M059J (cell line): ENCODE results near the gene GRIP2. TPM values are rescaled to one million over a fixed set of nuclear protein-coding genes. Genes with fewer than 3 reads are reported as not detected.
"Not testable (repeated sequence)": the region's sequence is repeated elsewhere in the genome, so short reads cannot be mapped to it uniquely, and the experiment has no call there.

ENCODE experiments used
- DNase-seq: peaks from one replicate; pipeline ENCODE4 v3.0.0-alpha.2; 2012; ENCODE audit warnings: low read depth
- total RNA-seq: library from RNA; depleted of rRNA; stranded (reverse); fragments of >200 nt; shearing (Covaris generic); gene quantifications from 2 replicates; pipeline ENCODE4 v1.2.3, GENCODE V29; 2014

The GRIP2 gene
- total RNA-seq, 1 experiment from 2014 or later, result 7.6 TPM

DNA sequence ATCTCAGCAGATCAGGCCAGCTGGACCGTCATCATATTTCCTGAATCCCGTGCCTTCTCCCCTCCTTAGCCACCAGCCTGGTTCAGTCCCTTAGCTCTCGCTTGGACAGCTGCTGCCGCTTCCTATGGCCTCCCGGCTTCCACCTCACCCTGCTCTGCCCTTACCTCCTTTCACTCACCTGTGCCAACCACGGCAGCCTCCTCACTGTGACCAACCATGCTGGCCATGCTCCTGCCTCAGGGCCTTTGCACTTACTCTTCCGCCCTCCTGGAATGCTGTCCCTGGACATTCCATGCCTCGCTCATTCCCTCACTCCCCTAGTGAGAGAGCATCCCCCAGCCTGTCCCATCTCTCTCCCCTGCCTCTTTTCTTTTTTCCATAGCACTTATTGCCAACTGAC, 19.2 kb downstream of the GRIP2 start:
- DNase-seq, result no peak

DNA sequence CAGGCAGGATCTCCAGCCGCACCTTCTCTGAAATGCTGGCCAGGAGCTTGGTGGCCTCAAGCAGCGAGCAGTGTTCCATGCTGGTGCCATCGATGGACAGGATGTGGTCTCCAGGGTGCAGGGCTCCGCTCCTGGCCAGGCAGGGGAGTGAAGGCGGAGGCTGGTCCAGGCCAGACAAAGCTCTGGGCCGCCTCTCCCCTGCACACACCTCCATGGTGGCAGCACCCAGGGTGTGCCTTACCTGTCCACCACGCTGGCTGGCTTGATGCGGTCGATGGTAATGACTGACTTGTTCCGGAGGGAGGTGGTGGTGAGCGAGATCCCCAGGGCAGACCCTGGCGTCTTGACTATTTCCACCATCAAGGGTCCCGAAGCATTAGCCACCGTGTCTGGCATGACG, 20.0 kb downstream of the GRIP2 start:
- no peak for DNase-seq

GRCh38 chr3:14519406-14519805, 20.7 kb downstream of the GRIP2 start:
- no peak for DNase-seq

DNA sequence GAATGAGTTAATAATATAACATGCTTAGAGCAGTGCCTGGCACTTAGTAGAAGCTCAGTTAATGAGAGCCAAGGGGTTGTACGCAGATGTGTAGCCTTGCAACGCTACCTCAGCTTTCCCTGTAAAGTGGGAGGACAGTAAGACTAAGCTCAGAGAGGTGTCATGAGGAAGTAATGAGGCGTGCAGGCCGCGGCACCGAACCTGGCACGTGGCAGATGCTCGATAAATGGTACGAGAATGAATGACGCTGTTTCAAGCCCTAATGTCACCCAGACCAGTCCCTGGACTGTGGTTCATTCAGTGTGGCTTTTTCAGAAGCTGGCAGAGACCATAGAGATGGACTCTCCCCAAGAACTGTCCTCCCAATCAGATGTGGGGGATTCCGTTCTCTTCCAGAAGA, 21.2 kb downstream of the GRIP2 start:
- no peak for DNase-seq

DNA sequence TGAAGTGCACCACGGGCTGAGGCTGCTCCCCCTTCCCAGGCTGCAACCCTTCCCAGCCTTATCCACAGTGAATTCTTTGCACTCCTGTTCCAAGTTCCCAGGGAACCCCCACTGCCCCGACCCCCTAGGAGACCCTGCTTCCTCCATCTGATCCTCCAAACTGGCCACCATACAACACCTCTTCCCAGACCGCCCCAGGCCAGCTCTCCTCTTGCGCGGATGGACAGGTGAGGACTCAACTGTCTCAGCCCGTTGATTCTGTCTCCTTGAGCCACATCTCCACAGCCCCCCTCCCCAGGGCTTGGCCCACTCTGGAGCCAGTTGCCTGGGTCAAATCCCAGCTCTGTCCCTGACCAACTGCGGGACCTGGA, 21.7 kb downstream of the GRIP2 start:
- no peak for DNase-seq

- DNase-seq, result no peak
Measured at GRCh38 chr3:14517601-14518431, 22.3 kb downstream of the GRIP2 start.

DNA sequence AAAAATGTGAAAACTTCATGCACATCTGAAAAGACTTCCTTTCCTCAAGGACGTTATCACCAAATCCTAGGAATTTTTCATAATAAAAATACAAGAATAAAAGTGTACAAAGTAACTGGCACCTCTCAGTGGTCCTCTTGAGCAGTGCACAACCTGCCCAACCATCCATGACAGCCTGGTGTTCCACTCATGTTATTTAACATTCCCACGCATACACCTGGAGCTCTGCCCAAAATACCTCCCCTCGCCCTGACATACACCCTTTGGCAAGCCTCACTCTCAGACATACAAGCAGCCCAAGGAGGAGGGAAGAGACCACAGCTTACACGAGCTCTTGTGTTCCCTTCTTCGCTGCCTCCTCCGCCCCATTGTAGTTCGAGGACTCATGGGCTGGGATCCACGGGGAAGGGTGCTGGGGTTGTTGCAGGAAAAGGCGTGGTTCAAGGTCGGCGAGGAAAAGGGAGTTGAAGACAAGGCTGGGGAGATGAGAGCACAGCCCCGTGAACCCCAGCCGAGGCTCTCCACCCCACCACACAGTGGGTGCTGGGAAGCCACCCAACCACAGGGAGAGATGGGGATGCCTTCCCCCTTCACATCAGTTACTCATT, 23.3 kb downstream of the GRIP2 start:
- no peak for DNase-seq

- not testable (repeated sequence) for DNase-seq
Measured at GRCh38 chr3:14515526-14515925, 24.6 kb downstream of the GRIP2 start.

GRCh38 chr3:14514323-14514720, 25.8 kb downstream of the GRIP2 start:
- DNase-seq, result no peak

- no peak for DNase-seq
Measured at GRCh38 chr3:14513566-14514322, 26.4 kb downstream of the GRIP2 start.

DNA sequence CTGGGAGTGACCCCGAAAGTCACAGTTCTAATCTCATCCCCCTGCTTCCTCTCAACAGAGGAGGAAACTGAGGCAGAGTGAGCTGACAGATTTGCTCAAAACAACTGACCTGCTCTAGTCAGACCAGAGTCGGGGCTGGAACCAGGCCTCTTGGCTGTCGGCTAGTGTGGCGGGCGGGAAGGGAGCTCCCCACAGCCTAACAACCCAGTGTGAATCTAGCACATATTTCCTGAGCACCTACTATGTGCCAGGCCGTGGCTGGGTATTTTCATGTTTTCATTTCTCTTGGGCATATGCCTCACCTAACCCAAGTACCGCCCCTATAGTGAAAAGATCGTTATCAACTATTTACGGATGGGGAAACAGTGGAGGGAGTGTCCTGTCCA, 27.2 kb downstream of the GRIP2 start:
- DNase-seq, result no peak

- no peak for DNase-seq
Measured at GRCh38 chr3:14512281-14512941, 27.7 kb downstream of the GRIP2 start.

- no peak for DNase-seq
Measured at GRCh38 chr3:14511623-14512280, 28.4 kb downstream of the GRIP2 start.

GRCh38 chr3:14510838-14511622, 29.1 kb downstream of the GRIP2 start:
- DNase-seq, result no peak

DNA sequence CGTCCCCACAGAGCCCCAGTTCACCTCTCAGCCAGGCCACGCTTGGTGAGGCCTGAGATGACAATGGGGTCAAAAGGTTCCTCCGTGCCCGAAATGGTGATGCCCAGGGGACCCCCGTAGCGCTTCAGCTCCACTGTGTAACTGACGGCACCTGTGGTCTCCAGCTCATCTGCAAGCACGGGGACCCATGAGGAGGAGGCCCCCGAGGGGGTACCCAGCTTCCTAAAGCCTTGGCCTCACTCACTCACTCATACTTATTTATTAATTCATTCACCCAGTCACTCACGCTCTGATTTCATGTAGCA, 30.4 kb downstream of the GRIP2 start:
- no peak for DNase-seq

GRCh38 chr3:14508966-14509795, 31.0 kb downstream of the GRIP2 start:
- peak; percentile 24 for DNase-seq

DNA sequence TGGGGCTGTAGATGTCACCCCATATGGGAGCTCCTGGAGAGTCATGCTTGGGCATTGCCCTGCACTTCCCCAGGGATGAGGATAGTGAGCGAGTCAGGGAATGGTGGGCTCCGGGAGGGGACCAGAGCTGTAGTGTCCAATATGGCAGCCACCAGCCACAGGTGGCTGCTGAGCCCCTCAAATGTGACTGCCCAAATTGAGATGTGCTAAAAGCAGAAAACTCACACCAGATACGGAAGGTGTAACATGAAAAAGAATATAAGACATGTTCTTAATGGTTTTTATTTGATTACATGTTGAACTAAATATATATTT, 31.7 kb downstream of the GRIP2 start:
- no peak for DNase-seq

- no peak for DNase-seq
Measured at GRCh38 chr3:14507757-14508504, 32.2 kb downstream of the GRIP2 start.

DNA sequence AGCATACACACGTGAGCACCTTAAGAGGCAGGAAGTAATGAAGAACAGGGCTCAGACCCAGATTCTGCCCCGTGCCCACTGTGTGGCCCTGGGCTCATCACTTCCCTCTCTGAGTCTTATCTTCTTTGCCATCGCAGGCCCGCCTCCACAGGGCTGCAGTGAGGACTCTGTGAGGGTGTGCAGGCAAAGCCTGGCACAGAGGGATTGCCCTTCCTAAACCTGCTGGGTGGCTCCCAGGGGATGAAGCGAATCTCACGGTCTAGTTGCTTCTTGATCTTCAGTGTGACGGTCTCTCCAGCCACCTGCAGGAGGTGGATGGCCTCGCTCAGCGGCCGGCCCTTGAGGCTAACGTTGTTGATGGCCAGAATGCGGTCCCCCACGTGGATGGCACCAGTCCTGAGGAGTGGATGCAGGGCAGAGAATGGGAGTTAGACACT, 32.8 kb downstream of the GRIP2 start:
- DNase-seq, result peak; percentile 59
